DMS79 treated with DMSO at 0.1 percent for 48 hours (cell line): Measurements from ENCODE around the gene ACY1.

Source experiments
- DNase-seq: peaks from one replicate; lab custom pipeline; 2025; lab: John Stamatoyannopoulos, UW

The ACY1 gene

GRCh38 chr3:51982838-51983577 lies at the start of gene ACY1:
Gene ACY1 (plus strand): TSS chr3:51983535. CDS start chr3:51984065, 530 bp downstream.
- DNase-seq = peak; percentile 36

- no peak for DNase-seq
Observed at GRCh38 chr3:51934139-51934850, 49.0 kb upstream of the ACY1 start.

GRCh38 chr3:51934991-51935885 lies 48.1 kb upstream of the ACY1 start:
- no peak for DNase-seq

DNA sequence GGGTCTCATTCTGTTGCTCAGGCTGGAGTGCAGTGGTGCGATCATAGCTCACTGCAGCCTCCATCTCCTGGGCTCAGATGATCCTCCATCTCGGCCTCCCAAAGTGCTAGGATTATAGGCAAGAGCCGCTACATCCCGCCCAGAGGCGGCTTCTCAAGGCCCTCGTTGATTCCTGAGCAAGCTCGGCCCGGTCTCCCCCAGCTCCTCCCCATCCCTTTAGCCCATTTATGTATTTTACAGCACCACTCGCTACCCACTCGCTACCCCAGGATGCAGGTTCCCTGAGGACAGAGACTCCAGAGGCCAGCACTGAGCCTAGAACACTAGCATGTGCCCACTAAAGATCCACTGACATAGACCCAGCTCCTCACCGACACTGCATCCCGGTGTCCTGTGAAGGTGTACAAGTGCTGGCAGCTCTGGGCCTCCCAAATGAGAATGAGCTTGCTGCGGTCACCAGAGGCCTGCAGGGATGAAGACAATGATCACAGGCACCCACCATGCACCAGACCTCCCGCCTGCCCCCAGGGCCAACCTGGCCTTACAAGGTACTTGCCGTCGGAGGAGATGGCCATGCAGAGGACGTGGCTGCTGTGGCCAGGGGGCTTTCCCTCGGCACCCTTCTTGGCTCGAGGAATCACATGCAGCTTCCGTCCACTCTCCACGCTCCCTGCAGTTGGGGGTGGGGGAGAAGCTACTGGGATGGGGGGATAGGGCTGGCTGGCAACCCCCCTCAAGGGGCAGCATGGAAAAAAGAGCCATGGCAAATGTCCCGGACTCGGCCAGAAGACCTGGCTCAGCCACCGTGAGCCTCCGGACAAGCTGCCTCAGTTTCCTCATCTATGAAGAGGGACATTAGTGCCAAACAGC lies 47.2 kb upstream of the ACY1 start:
- DNase-seq = no peak

DNA sequence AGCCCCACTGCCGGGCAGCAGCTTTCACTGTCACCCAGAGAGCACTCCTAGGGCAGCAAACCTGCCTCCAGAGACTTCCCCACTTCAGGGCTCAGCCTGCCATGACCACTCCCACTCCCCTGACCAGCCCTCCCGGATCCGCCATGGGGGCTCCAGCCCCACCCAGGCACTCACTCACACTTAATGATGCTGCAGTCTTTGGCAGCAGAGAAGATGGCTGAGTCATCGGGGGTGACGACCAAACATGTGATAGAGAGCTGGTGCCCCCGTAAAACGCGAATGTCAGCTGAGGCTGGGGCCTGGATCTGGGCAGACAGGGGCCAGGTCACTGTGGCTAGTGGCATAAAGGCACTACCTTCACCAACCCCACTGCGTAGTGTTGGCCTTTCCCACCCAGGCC lies 46.3 kb upstream of the ACY1 start:
- DNase-seq = no peak

- DNase-seq = no peak
Observed at GRCh38 chr3:51937611-51938450, 45.5 kb upstream of the ACY1 start.

DNA sequence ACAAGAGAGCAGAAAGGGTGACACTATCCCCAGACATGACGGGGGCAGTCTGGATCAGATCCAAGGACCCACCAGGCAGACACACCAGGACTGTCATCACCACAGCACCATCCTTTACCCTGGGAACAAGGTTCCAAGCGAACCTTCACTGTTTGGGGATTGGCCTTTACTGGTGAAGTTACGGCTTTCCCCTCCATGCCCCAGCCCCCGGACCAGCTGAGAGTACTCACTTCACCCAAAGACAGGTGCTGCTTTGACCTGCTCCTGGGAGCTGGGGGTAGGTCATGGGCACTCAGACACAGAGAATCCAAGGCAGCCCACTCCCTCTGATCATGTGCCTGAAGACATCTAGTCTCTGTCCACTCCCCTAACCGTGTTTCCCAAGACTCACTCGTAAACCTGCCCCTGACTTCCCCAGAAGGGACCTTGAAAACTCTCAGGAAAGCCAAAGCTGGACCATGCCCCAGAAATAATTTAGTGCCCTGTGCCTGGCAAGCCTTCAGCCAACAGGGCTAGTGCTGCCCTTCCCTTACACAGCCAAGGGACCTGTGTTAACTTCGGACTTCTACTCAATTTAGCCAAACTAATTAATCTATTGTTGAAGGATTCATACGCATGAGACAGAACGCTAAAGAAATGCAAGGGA lies 44.4 kb upstream of the ACY1 start:
- no peak for DNase-seq

DNA sequence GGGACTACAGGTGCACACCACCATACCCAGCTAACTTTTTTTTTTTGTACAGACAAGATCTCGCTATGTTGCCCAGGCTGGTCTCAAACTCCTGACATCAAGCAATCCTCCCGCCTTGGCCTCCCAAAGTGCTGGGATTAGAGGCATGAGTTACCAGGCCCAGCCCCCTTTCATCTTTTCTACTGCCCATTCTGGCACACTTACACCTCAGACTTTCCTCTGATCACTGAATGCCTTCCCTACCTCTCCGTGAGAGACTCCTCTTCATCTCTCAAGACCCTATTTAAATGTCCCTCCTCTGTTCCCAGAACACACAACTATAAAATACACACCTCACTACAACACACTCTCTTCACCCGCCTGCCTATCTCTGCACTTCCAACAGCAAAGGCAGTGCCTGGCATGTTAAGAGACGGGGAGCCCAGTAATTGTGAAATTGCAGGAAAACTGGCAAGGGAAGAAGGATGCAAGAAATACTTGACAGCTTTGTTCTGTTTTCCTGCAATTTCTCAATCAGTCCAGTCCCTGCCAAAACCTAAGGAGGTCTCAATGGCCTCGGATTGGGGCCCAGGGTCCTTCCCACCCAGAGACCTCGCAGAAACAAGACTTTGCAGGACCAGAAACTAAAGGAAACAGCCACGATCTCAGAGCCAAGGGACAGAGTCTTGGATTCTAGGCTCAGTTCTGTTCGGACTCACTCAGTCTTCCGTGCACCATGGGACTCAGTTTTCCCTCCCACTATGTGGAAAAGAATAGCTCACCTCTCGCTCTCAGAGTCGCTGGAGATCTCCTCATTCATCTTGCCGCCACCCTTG lies 42.5 kb upstream of the ACY1 start:
- DNase-seq = no peak

GRCh38 chr3:51941463-51941797 lies 41.9 kb upstream of the ACY1 start:
- no peak for DNase-seq

- DNase-seq = peak; percentile 90
Observed at GRCh38 chr3:51941798-51942602, 41.3 kb upstream of the ACY1 start, which contains the start of the genes PARP3 and RRP9. Gene PARP3 (plus strand): TSS chr3:51942363. CDS start chr3:51943356, 993 bp downstream. Gene RRP9 (minus strand): TSS chr3:51941904. CDS start chr3:51941867, 37 bp downstream.

GRCh38 chr3:51942603-51943450 lies 40.5 kb upstream of the ACY1 start:
- peak; percentile 4 for DNase-seq

DNA sequence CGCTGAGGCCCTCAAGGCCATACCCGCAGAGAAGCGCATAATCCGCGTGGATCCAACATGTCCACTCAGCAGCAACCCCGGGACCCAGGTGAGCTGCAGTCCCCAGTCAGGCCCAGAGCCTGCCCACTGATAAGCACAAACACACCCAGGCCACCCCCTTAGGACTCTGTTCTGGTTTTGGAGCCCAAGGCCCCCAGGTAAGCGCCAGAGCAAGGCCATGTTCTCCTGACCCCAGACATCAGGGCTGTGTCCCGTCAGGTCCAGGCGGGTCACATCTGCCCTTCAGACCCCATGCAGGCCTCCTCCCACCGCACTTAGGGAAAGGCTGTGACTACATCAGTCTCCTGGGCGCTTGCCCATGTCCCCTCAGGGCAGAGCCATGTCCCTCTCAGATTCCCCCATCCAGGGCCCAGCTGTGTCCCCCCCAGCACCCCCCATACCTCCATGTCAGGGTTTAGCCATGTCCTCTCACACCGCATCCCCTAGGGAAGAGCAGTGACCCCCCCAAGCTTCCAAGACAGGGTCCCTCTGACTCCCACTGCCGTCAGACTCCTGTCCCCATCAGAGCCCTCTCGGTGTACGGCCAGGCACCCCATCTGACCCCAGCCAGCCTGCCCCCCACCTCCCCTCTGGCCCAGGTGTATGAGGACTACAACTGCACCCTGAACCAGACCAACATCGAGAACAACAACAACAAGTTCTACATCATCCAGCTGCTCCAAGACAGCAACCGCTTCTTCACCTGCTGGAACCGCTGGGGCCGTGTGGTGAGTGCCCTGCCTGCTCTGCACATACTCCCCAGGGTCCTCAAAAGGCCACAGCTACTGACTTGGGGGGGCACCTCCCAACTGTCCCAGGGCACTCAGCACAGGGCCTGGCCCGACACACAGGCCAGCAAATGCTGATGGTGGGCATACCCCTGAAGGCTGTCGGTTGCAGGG lies 39.6 kb upstream of the ACY1 start:
- DNase-seq = no peak

- DNase-seq = no peak
Observed at GRCh38 chr3:51944451-51945021, 38.8 kb upstream of the ACY1 start.

GRCh38 chr3:51945031-51945840 lies 38.1 kb upstream of the ACY1 start:
- no peak for DNase-seq
